ENCODE results near the gene LPO. TPM values are rescaled to one million over a fixed set of nuclear protein-coding genes. Genes with fewer than 3 reads are reported as not detected.

The LPO gene
- polyA plus RNA-seq, 2 donors = not detected

GRCh38 chr17:58275417-58275816, 37.0 kb downstream of the LPO start:
- no peaks in the 10 kb centered on the region for H3K36me3 ChIP-seq (ENCODE audit: control insufficient read depth in 2 of 2, insufficient read depth in 2 of 2, low read length in 1 of 2)
- peaks cover 0 to 4% of the 10 kb centered on the region in 2 donors for H3K27me3 ChIP-seq (ENCODE audit: control insufficient read depth in 1 of 2, insufficient read depth in 2 of 2, low read length in 2 of 2)
- no peaks in the 10 kb centered on the region for H3K9me3 ChIP-seq (ENCODE audit: control insufficient read depth in 2 of 2, insufficient read depth in 1 of 2, low read depth in 1 of 2, low read length in 1 of 2)
- peaks cover 3 to 7% of the 10 kb centered on the region in 2 donors for H3K4me1 ChIP-seq (ENCODE audit: control insufficient read depth in 2 of 2, insufficient read depth in 2 of 2, low read length in 1 of 2)
- H3K4me3 ChIP-seq (ENCODE audit: low read depth in 1 of 2, low read length in 2 of 2) = no peak overlapping the region
- 91 to 94% methylated on average over 10 of the region's 10 CpGs for WGBS, 2 donors
- H3K27ac ChIP-seq (ENCODE audit: low read depth in 2 of 2, low read length in 1 of 2) = no peak overlapping the region

- 57 to 60% methylated on average over 2 of the region's 2 CpGs for WGBS, 2 donors
- peaks cover 3 to 7% of the 10 kb centered on the region in 2 donors for H3K4me1 ChIP-seq (ENCODE audit: control insufficient read depth in 2 of 2, insufficient read depth in 2 of 2, low read length in 1 of 2)
- H3K4me3 ChIP-seq (ENCODE audit: low read depth in 1 of 2, low read length in 2 of 2) = no peak overlapping the region
- peaks cover 0 to 4% of the 10 kb centered on the region in 2 donors for H3K27me3 ChIP-seq (ENCODE audit: control insufficient read depth in 1 of 2, insufficient read depth in 2 of 2, low read length in 2 of 2)
- H3K27ac ChIP-seq (ENCODE audit: low read depth in 2 of 2, low read length in 1 of 2) = no peak overlapping the region
- no peaks in the 10 kb centered on the region for H3K36me3 ChIP-seq (ENCODE audit: control insufficient read depth in 2 of 2, insufficient read depth in 2 of 2, low read length in 1 of 2)
- no peaks in the 10 kb centered on the region for H3K9me3 ChIP-seq (ENCODE audit: control insufficient read depth in 2 of 2, insufficient read depth in 1 of 2, low read depth in 1 of 2, low read length in 1 of 2)
Measured at GRCh38 chr17:58276423-58276822, 38.0 kb downstream of the LPO start.

GRCh38 chr17:58277107-58277801, 38.9 kb downstream of the LPO start:
- H3K4me1 ChIP-seq (ENCODE audit: control insufficient read depth in 2 of 2, insufficient read depth in 2 of 2, low read length in 1 of 2) = peaks cover 3 to 7% of the 10 kb centered on the region in 2 donors
- peaks cover 0 to 4% of the 10 kb centered on the region in 2 donors for H3K27me3 ChIP-seq (ENCODE audit: control insufficient read depth in 1 of 2, insufficient read depth in 2 of 2, low read length in 2 of 2)
- no peak overlapping the region for H3K27ac ChIP-seq (ENCODE audit: low read depth in 2 of 2, low read length in 1 of 2)
- H3K4me3 ChIP-seq (ENCODE audit: low read depth in 1 of 2, low read length in 2 of 2) = no peak overlapping the region
- whole genome bisulfite sequencing, 2 donors = 64 to 72% methylated on average over 5 of the region's 5 CpGs
- no peaks in the 10 kb centered on the region for H3K36me3 ChIP-seq (ENCODE audit: control insufficient read depth in 2 of 2, insufficient read depth in 2 of 2, low read length in 1 of 2)
- no peaks in the 10 kb centered on the region for H3K9me3 ChIP-seq (ENCODE audit: control insufficient read depth in 2 of 2, insufficient read depth in 1 of 2, low read depth in 1 of 2, low read length in 1 of 2)

GRCh38 chr17:58277802-58278595, 39.6 kb downstream of the LPO start:
- WGBS, 2 donors = 88 to 94% methylated on average over 36 of the region's 36 CpGs
- no peak overlapping the region for H3K4me3 ChIP-seq (ENCODE audit: low read depth in 1 of 2, low read length in 2 of 2)
- no peaks in the 10 kb centered on the region for H3K36me3 ChIP-seq (ENCODE audit: control insufficient read depth in 2 of 2, insufficient read depth in 2 of 2, low read length in 1 of 2)
- H3K4me1 ChIP-seq (ENCODE audit: control insufficient read depth in 2 of 2, insufficient read depth in 2 of 2, low read length in 1 of 2) = peaks cover 3 to 7% of the 10 kb centered on the region in 2 donors
- no peaks in the 10 kb centered on the region for H3K9me3 ChIP-seq (ENCODE audit: control insufficient read depth in 2 of 2, insufficient read depth in 1 of 2, low read depth in 1 of 2, low read length in 1 of 2)
- peaks cover 0 to 4% of the 10 kb centered on the region in 2 donors for H3K27me3 ChIP-seq (ENCODE audit: control insufficient read depth in 1 of 2, insufficient read depth in 2 of 2, low read length in 2 of 2)
- H3K27ac ChIP-seq (ENCODE audit: low read depth in 2 of 2, low read length in 1 of 2) = no peak overlapping the region

- Histone ChIP-seq H3K4me3 (ENCODE audit: low read depth in 1 of 2, low read length in 2 of 2) (no peak overlapping the region), H3K27ac (ENCODE audit: low read depth in 2 of 2, low read length in 1 of 2) (no peak overlapping the region), H3K27me3 (ENCODE audit: control insufficient read depth in 1 of 2, insufficient read depth in 2 of 2, low read length in 2 of 2) (peaks cover 0 to 4% of the 10 kb centered on the region in 2 donors), H3K9me3 (ENCODE audit: control insufficient read depth in 2 of 2, insufficient read depth in 1 of 2, low read depth in 1 of 2, low read length in 1 of 2) (no peaks in the 10 kb centered on the region), H3K36me3 (ENCODE audit: control insufficient read depth in 2 of 2, insufficient read depth in 2 of 2, low read length in 1 of 2) (no peaks in the 10 kb centered on the region), H3K4me1 (ENCODE audit: control insufficient read depth in 2 of 2, insufficient read depth in 2 of 2, low read length in 1 of 2) (peaks cover 3 to 7% of the 10 kb centered on the region in 2 donors)
- 33 to 38% methylated on average over 5 of the region's 5 CpGs for WGBS, 2 donors
Measured at GRCh38 chr17:58278661-58279015, 40.3 kb downstream of the LPO start.

GRCh38 chr17:58279016-58279711, 40.8 kb downstream of the LPO start:
- Histone ChIP-seq H3K9me3 (ENCODE audit: control insufficient read depth in 2 of 2, insufficient read depth in 1 of 2, low read depth in 1 of 2, low read length in 1 of 2) (peaks cover 0 to 2% of the 10 kb centered on the region in 2 donors), H3K27ac (ENCODE audit: low read depth in 2 of 2, low read length in 1 of 2) (no peak overlapping the region), H3K4me1 (ENCODE audit: control insufficient read depth in 2 of 2, insufficient read depth in 2 of 2, low read length in 1 of 2) (peaks cover 3 to 7% of the 10 kb centered on the region in 2 donors), H3K36me3 (ENCODE audit: control insufficient read depth in 2 of 2, insufficient read depth in 2 of 2, low read length in 1 of 2) (no peaks in the 10 kb centered on the region), H3K4me3 (ENCODE audit: low read depth in 1 of 2, low read length in 2 of 2) (no peak overlapping the region), H3K27me3 (ENCODE audit: control insufficient read depth in 1 of 2, insufficient read depth in 2 of 2, low read length in 2 of 2) (peaks cover 0 to 4% of the 10 kb centered on the region in 2 donors)
- WGBS, 2 donors = 23% methylated on average over 55 to 60 of the region's 60 CpGs

- peaks cover 0 to 2% of the 10 kb centered on the region in 2 donors for H3K9me3 ChIP-seq (ENCODE audit: control insufficient read depth in 2 of 2, insufficient read depth in 1 of 2, low read depth in 1 of 2, low read length in 1 of 2)
- H3K4me3 ChIP-seq (ENCODE audit: low read depth in 1 of 2, low read length in 2 of 2) = no peak overlapping the region
- WGBS, 2 donors = 72 to 81% methylated on average over 16 of the region's 16 CpGs
- H3K27ac ChIP-seq (ENCODE audit: low read depth in 2 of 2, low read length in 1 of 2) = no peak overlapping the region
- no peaks in the 10 kb centered on the region for H3K36me3 ChIP-seq (ENCODE audit: control insufficient read depth in 2 of 2, insufficient read depth in 2 of 2, low read length in 1 of 2)
- H3K27me3 ChIP-seq (ENCODE audit: control insufficient read depth in 1 of 2, insufficient read depth in 2 of 2, low read length in 2 of 2) = peaks cover 0 to 4% of the 10 kb centered on the region in 2 donors
- H3K4me1 ChIP-seq (ENCODE audit: control insufficient read depth in 2 of 2, insufficient read depth in 2 of 2, low read length in 1 of 2) = peaks cover 3 to 7% of the 10 kb centered on the region in 2 donors
Measured at GRCh38 chr17:58279736-58280479, 41.5 kb downstream of the LPO start.

- H3K4me3 ChIP-seq (ENCODE audit: low read depth in 1 of 2, low read length in 2 of 2) = no peak within 1 kb of the TSS
Measured at GRCh38 chr17:58280480-58281217, 42.3 kb downstream of the LPO start, which contains the start of gene MPO. Gene MPO (minus strand): TSS chr17:58280935. CDS start chr17:58280758, 177 bp downstream.

More at GRCh38 chr17:58280480-58281217, 42.3 kb downstream of the LPO start, which contains the start of gene MPO:
- peaks cover 0 to 2% of the 10 kb centered on the region in 2 donors for H3K9me3 ChIP-seq (ENCODE audit: control insufficient read depth in 2 of 2, insufficient read depth in 1 of 2, low read depth in 1 of 2, low read length in 1 of 2)
- no peak within 1 kb of the TSS for H3K27ac ChIP-seq (ENCODE audit: low read depth in 2 of 2, low read length in 1 of 2)
- H3K4me1 ChIP-seq (ENCODE audit: control insufficient read depth in 2 of 2, insufficient read depth in 2 of 2, low read length in 1 of 2) = peaks cover 3 to 7% of the 10 kb centered on the region in 2 donors
- 83% methylated on average over 5 of the region's 5 CpGs for WGBS, 2 donors
- peaks cover 0 to 4% of the 10 kb centered on the region in 2 donors for H3K27me3 ChIP-seq (ENCODE audit: control insufficient read depth in 1 of 2, insufficient read depth in 2 of 2, low read length in 2 of 2)
- no peaks in the 10 kb centered on the region for H3K36me3 ChIP-seq (ENCODE audit: control insufficient read depth in 2 of 2, insufficient read depth in 2 of 2, low read length in 1 of 2)

Measured in esophagus (tissue), 2 donors.